GM12878 (cell line): ENCODE results near the gene PDZRN3. TPM values are rescaled to one million over a fixed set of nuclear protein-coding genes. Genes with fewer than 3 reads are reported as not detected.

ENCODE experiments used
- ATAC-seq: fragments of 200-7000 bp; cut with Tn5 transposase; 3 replicates; pipeline ENCODE4 v1.9.1; 2020; ENCODE audit warnings: mild to moderate bottlenecking, moderate library complexity
- BruUV-seq: library from RNA; stranded (reverse); fragments of 400-500 nt; replicated peaks from 2 replicates; lab custom pipeline; 2021; lab: Mats Ljungman, UMichigan
- CTCF ChIA-PET: fragments of 300-600 bp; sonication (Branson Sonifier 250); formaldehyde crosslinking; extraction: SDS; loops from one replicate; lab custom pipeline; 2021; ENCODE audit warnings: inconsistent platforms; lab: Yijun Ruan, JAX
- POLR2A ChIA-PET: fragments of 350-600 bp; formaldehyde crosslinking; extraction: SDS; loops from one replicate; lab custom pipeline; 2021; ENCODE audit warnings: inconsistent platforms; lab: Charles Lee
- RAD21 ChIA-PET: fragments of 300-600 bp; sonication (Branson Sonifier 250); formaldehyde crosslinking; loops from one replicate; lab custom pipeline; 2023; ENCODE audit warnings: antibody characterized with exemption; ENCODE audit not compliant: unreplicated experiment; lab: Charles Lee
- SMC1A ChIA-PET: fragments of 300-600 bp; sonication (Branson Sonifier 250); formaldehyde crosslinking; loops from one replicate; lab custom pipeline; 2023; ENCODE audit not compliant: unreplicated experiment, uncharacterized antibody; lab: Charles Lee
- DNase-seq: peaks from one replicate; pipeline ENCODE4 v3.0.0-alpha.2; 2011; ENCODE audit warnings: low read depth, low spot score
- FAIRE-seq: peaks from 3 replicates; lab custom pipeline; 2011; peaks lifted over from hg19 to GRCh38; lab: Jason Lieb, UNC
- H2AFZ ChIP-seq: 2 replicates; pipeline ENCODE4 v1.6.0; 2011; ENCODE audit warnings: low read depth, low read length, control low read depth; ENCODE audit not compliant: control insufficient read depth
- H3K27ac ChIP-seq: 2 replicates; pipeline ENCODE4 v1.5.1; 2011; ENCODE audit warnings: control low read depth; ENCODE audit not compliant: control insufficient read depth, insufficient read depth
- H3K27me3 ChIP-seq, 2 experiments: replicated peaks in 1 of 2; 2 replicates each; pipeline versions ENCODE4 v1.6.0 to v1.6.1; 2011; ENCODE audit warnings: low read length in 1 of 2; ENCODE audit not compliant: control insufficient read depth in 2 of 2, insufficient read depth in 2 of 2
- H3K36me3 ChIP-seq, 2 experiments: 2 replicates each; pipeline ENCODE4 v1.5.1; 2011; ENCODE audit warnings: low read length in 1 of 2; ENCODE audit not compliant: control insufficient read depth in 2 of 2, insufficient read depth in 2 of 2
- H3K4me1 ChIP-seq: 2 replicates; pipeline ENCODE4 v1.6.1; 2011; ENCODE audit warnings: mild to moderate bottlenecking, low read length, moderate library complexity, mixed read lengths; ENCODE audit not compliant: control insufficient read depth, insufficient read depth
- H3K4me2 ChIP-seq: 2 replicates; pipeline ENCODE4 v1.6.0; 2011; ENCODE audit warnings: control low read depth; ENCODE audit not compliant: control insufficient read depth, insufficient read depth
- H3K4me3 ChIP-seq: fragments of 200-600 bp; sonication (generic); 2 replicates; pipeline ENCODE4 v1.5.1; 2016
- H3K79me2 ChIP-seq: 2 replicates; pipeline ENCODE4 v1.6.0; 2011; ENCODE audit warnings: low read length; ENCODE audit not compliant: control insufficient read depth, insufficient read depth
- H3K9ac ChIP-seq: 2 replicates; pipeline ENCODE4 v1.8.0; 2011; ENCODE audit warnings: low read length, control low read depth, mixed read lengths; ENCODE audit not compliant: control insufficient read depth, insufficient read depth
- H3K9me3 ChIP-seq: replicated peaks from 3 replicates; pipeline ENCODE4 v1.5.1; 2011; ENCODE audit warnings: mild to moderate bottlenecking, low read length; ENCODE audit not compliant: control insufficient read depth, insufficient read depth
- H4K20me1 ChIP-seq: 2 replicates; pipeline ENCODE4 v1.6.0; 2011; ENCODE audit not compliant: control insufficient read depth, insufficient read depth
- BACH1 ChIP-seq: fragments of 450-650 bp; IDR thresholded peaks from 2 replicates; pipeline ENCODE4 v1.6.1; 2017; ENCODE audit warnings: mild to moderate bottlenecking, borderline replicate concordance
- BCLAF1 ChIP-seq: fragments of 450-650 bp; IDR thresholded peaks from 2 replicates; pipeline ENCODE4 v1.6.1; 2017; ENCODE audit warnings: antibody characterized with exemption, mild to moderate bottlenecking, moderate library complexity
- EP300 ChIP-seq, 2 experiments: fragments of 150-350 bp in 1 of 2; IDR thresholded peaks; 2 replicates each; pipeline ENCODE4 v1.6.1; 2011 to 2012; ENCODE audit warnings: low read depth in 2 of 2, low read length in 2 of 2, borderline replicate concordance in 1 of 2, improper control_type of control experiment in 1 of 2, inconsistent platforms in 1 of 2; ENCODE audit not compliant: control insufficient read depth in 1 of 2
- NBN ChIP-seq: fragments of 450-650 bp; IDR thresholded peaks from 2 replicates; pipeline ENCODE4 v1.6.1; 2016
- STAT1 ChIP-seq: fragments of 450-650 bp; conservative IDR thresholded peaks from 2 replicates; pipeline ENCODE4 v1.6.1; 2014; ENCODE audit warnings: antibody characterized with exemption, mild to moderate bottlenecking
- TAF1 ChIP-seq: IDR thresholded peaks from 2 replicates; pipeline ENCODE4 v1.6.1; 2011; ENCODE audit warnings: mild to moderate bottlenecking, low read depth, low read length, borderline replicate concordance
- ZNF24 ChIP-seq: fragments of 450-650 bp; IDR thresholded peaks from 2 replicates; pipeline ENCODE4 v1.6.1; 2017; ENCODE audit warnings: antibody characterized with exemption, mild to moderate bottlenecking
- WGBS: methylation state at CpG from one replicate; pipeline ENCODE4 v1.1.6; 2016; ENCODE audit warnings: low lambda C conversion rate; ENCODE audit not compliant: insufficient replicate concordance, insufficient coverage; ENCODE audit errors: missing lambda C conversion rate; 5-methylcytosine and 5-hydroxymethylcytosine counted together
- in situ Hi-C: fragments of 300-500 bp; cut with MboI; formaldehyde crosslinking; loops from 9 replicates; pipeline ENCODE4 v1.14.3; 2018; ENCODE audit warnings: mixed read lengths
- intact Hi-C: fragments of 100-400 bp; cut with micrococcal nuclease; formaldehyde crosslinking; loops from one replicate; pipeline ENCODE4 v1.14.2; 2022; ENCODE audit not compliant: unreplicated experiment
- polyA plus RNA-seq, 11 experiments: library from polyadenylated mRNA; depleted of rRNA in 4 of 11; unstranded in 6 of 11; stranded (reverse) in 5 of 11; fragments of >200 nt; fragmentation: Nextera tagmentation in 4 of 11; fragmentation: Illumina TruSeq in 1 of 11; extraction: Ambion mirVana in 4 of 11; extraction: Trizol in 1 of 11; gene quantifications; 1 replicate in 1 of 11; 2 replicates in 10 of 11; pipeline versions ENCODE4 v1.2.1 to v1.2.3, GENCODE V29; 2011 to 2016; ENCODE audit warnings: inconsistent platforms in 2 of 11, missing spikeins in 2 of 11, low read depth in 1 of 11
- total RNA-seq, 4 experiments: library from RNA; depleted of rRNA in 3 of 4; stranded (reverse); fragments of >200 nt in 3 of 4; fragmentation: Illumina TruSeq in 1 of 4; extraction: Trizol in 1 of 4; gene quantifications; 2 replicates each; pipeline versions ENCODE4 v1.2.1 to v1.2.3, GENCODE V29; 2013 to 2021

The PDZRN3 gene
- total and polyA plus RNA-seq, 10 of the 15 experiments (the other 5 are each of a cell fraction or from before 2014, with no cell fraction given): 0.07 to 0.37 (median 0.12) TPM; not detected in 6

GRCh38 chr3:73381551-73381950, 243.2 kb downstream of the PDZRN3 start:
- FAIRE-seq (no peak), ATAC-seq (no peak), DNase-seq (no peak)
- ChIA-PET POLR2A (no interaction called here), RAD21 (no interaction called here), CTCF (no interaction called here), SMC1A (no interaction called here)
- 17% methylated on average over 2 of the region's 2 CpGs for WGBS
- H3K36me3 ChIP-seq: no peaks in the 10 kb centered on the region
- no peak overlapping the region for H2AFZ ChIP-seq
- TF ChIP-seq EP300 (IDR thresholded peaks at IDR 0.05; ENCODE audit: borderline replicate concordance in 1 of 2, control insufficient read depth in 1 of 2, low read depth in 2 of 2, low read length in 2 of 2) (no peak), TAF1 (no peak), NBN (no peak), BACH1 (no peak), ZNF24 (no peak), BCLAF1 (no peak), STAT1 (no peak)
- H4K20me1 ChIP-seq: no peaks in the 10 kb centered on the region
- H3K4me2 ChIP-seq: no peak overlapping the region
- no peak overlapping the region for H3K9ac ChIP-seq
- in situ Hi-C loops: no loop called here
- no peak overlapping the region for H3K27ac ChIP-seq
- no peaks in the 10 kb centered on the region for H3K4me1 ChIP-seq
- intact Hi-C loops: no loop called here
- no peaks in the 10 kb centered on the region for H3K79me2 ChIP-seq
- no peaks in the 10 kb centered on the region; the same call in 2 of the 3 replicates for H3K9me3 ChIP-seq
- H3K27me3 ChIP-seq: no peaks in the 10 kb centered on the region
- no peak overlapping the region for H3K4me3 ChIP-seq
- BruUV-seq: no TSS peak
